Erythroblast (primary cell): ENCODE data around the gene SHISAL1.

Source experiments
- DNase-seq, 2 experiments: peaks; one replicate each; lab custom pipeline; 2025; lab: John Stamatoyannopoulos, UW
- GATA1 ChIP-seq: IDR thresholded peaks from 2 replicates; pipeline ENCODE4 v1.6.1; 2011; ENCODE audit warnings: low read depth, mild to moderate bottlenecking, control low read depth, low read length, moderate library complexity
- POLR2A ChIP-seq: IDR thresholded peaks from 2 replicates; pipeline ENCODE4 v1.6.1; 2011; ENCODE audit warnings: mild to moderate bottlenecking, low read length

SHISAL1 gene

GRCh38 chr22:44292521-44292920 lies 20.2 kb downstream of the SHISAL1 start:
- DNase-seq: no peak
- TF ChIP-seq POLR2A (no peak), GATA1 (no peak)

DNA sequence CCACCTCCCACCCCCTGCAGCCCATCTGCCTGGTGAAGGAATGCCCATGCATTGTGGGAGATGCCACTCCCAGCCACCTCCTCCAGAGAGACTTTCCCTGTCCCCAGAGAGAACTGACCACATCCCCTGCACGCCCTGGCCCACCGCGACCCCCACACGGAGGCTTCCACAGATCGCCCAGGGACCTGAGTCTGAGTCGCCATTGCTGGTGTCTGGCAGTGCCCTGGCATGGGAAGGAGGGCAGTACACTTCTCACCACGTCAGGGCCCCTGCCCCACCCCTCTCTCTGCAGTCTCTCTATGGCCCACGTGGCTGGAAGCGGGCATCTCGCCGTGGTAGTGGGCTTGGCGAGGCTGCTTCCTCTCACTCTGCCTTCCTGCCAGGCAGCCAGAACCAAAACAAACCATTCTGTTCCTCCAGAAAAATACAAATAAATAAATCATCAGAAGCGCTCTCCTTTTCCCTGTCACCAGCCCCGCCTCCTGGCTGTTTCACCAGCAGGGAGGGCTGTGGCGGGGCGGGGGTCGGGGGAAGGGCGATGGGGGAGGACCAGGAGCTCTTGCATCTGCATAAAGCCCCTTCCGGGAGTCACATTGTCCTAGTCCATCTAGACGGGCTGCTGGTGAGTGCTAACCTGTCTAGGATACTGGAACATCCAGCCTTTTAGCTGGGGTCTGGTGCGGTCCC lies 20.9 kb downstream of the SHISAL1 start:
- TF ChIP-seq POLR2A (no peak), GATA1 (no peak)
- DNase-seq: no peak

- peak in 1 of 2 experiments; percentile 5 for DNase-seq
Measured at GRCh38 chr22:44291265-44291664, 21.5 kb downstream of the SHISAL1 start.

DNA sequence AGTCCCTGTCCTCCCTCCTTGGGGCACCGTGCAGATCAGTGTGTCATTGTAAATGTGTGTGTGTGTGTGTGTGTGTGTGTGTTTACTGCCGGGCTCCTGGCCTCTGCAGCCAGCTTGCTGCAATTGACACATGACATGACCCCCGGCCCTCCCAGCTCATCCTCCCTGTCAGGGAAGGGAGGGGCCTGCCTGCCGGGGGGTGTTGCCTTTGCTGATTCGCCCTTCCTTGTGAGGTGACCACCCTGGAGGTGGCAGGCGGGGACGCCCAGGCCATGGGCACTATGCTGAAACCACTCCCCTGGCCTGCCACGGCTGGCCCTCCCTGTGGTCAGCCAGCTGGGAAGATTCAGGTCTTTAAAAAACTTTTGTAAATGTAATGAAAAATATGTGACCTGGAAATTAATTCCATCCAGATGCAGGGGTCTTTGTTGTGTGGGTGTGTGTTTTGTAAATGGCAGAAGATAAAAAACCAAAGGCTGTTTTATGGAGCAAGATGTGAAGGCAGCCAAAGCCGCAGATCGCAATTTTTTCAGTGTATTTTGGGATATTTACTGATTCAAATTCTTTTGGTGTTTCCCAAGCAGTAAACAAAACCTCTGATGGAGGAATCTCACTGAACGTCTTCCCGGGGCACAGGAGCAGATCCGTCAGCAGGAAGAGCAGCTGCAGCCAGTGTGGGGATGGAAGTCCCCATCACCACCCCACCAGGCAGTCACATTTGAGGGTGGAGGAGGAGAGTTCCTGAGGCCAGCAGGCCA lies 23.2 kb downstream of the SHISAL1 start:
- TF ChIP-seq GATA1 (no peak), POLR2A (no peak)

More at GRCh38 chr22:44291265-44291664, 21.5 kb downstream of the SHISAL1 start:
- TF ChIP-seq POLR2A (no peak), GATA1 (no peak)

DNA sequence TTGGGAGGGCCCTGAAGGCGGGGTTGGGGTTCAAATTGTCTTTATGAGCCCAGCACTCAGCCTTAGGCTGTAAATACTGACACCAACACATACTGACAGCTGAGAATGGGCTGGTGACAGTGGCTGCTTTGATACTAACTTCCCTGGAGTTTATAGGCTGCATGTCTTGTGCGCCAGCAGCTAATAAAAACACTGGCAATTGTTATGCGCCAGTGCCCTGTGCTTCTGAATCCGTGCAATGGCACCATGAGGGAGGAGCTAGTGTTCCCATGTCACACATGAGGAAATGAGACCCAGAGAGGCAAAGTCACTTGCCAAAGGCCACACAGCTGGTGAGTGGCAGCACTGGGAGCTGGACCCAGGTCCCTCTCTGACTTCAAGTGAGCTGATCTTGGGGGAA lies 23.8 kb downstream of the SHISAL1 start:
- no peak for DNase-seq
- no peak for TF ChIP-seq POLR2A
- TF ChIP-seq GATA1: no peak

More for the DNA sequence above, 23.2 kb downstream of the SHISAL1 start:
- no peak for DNase-seq

DNA sequence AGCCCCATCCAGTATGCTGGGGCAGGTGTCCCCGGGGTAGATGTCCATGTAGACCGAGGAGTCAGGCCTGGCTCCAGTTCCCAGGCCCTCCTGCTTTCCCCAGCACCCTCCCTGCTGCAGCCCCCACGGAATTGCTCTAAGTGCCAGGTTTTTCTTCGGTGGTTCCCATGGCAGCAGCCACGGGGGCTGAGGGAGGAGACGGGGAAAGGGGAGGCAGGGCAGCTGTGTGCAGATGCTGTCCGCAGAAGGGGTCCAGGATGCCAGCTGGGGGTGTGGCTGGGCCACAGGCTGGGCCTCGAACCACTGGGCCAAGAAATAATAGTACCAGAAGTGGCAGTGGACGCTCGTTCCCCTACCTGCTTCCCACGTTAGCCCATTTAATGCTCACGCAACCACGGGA lies 25.0 kb downstream of the SHISAL1 start:
- TF ChIP-seq GATA1: no peak
- no peak for TF ChIP-seq POLR2A
- no peak for DNase-seq

- no peak for TF ChIP-seq POLR2A
- TF ChIP-seq GATA1: no peak
- DNase-seq: no peak
Measured at GRCh38 chr22:44287121-44287693, 25.5 kb downstream of the SHISAL1 start.

DNA sequence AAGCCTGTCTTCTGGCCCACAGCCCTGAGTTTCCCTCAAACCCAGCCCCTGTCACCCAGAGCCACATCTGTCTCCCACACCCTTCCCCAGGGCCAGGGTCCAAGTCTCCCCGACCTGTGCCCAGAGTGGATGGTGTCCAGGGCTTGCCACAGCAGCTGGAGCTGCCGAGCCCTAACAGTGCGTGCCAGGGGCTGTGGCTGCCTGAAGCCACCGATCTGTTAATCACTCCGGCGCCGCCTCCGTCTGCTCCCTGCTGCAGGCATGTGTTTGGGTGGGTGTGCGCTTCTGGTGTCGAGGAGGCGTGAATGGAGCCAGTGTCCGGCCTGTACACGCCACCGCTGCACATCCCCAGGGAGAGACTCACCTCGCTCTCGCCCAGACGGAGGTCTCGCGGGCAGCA lies 26.1 kb downstream of the SHISAL1 start:
- TF ChIP-seq POLR2A: no peak
- no peak for TF ChIP-seq GATA1
- no peak for DNase-seq

DNA sequence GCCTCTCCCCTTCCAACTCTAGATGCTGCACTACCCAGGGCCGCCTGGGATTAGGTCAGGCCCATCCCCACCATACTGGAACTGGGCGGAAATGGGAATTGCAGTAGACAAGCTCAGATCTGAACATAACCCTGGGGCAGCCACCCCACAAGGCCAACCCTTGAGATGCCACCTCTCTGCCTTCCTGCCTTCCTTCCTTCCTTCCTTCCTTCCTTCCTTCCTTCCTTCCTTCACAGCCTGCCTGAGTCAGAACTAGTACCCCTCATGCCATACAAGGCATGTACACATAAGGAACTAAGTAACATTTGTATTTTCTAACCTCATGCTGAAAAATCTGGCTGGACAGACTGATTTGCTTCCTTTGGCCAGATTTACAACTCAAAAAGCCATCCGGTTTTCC lies 28.0 kb downstream of the SHISAL1 start:
- no peak for DNase-seq
- TF ChIP-seq POLR2A (no peak), GATA1 (no peak)

GRCh38 chr22:44281768-44282637 lies 30.7 kb downstream of the SHISAL1 start:
- TF ChIP-seq POLR2A: no peak
- no peak for TF ChIP-seq GATA1
- no peak for DNase-seq

DNA sequence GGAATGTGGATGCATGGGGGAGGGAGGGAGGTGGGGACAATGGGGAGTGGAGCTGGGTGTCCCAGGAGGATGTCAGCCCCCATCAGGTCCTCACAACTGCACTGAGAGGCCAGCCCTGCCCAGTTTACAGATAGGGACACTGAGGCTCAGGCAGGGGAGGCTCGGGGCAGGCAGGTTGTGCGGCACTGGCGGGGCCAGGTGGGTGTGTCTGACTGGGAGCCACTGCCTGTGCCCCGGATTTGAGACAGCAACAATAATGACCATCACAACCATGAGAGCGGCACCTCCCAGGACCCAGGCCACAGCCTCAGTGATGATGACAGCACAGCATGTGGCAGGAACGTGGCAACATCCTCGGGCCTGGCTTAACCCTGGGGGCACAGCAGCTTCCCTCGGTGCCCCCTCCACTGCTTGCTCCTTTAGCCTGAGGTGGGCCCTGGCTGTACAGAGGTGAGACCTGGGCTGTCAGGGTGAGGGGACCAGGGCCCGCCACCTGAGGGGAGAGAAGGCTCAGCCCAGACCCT lies 32.0 kb downstream of the SHISAL1 start:
- no peak for DNase-seq
- TF ChIP-seq POLR2A (no peak), GATA1 (no peak)

DNA sequence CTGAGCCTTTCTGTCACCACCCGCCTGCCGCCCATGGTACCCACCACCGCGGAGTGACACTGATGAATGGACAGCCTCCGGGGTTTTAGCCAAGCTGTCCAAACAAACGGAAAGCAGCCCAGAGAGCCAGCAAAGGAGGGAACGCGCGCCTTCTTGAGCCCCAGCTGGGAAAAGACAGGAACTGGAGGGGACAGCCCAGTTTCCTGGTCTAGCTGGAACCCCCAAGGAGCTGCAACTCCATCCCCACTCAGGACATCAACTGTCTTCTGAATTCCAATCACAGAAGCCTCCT lies 33.7 kb downstream of the SHISAL1 start:
- TF ChIP-seq GATA1 (no peak), POLR2A (no peak)
- no peak for DNase-seq
